Upper lobe of right lung (tissue), 1 donor: ENCODE measurements around the gene ANKRD17. TPM values are rescaled to one million over a fixed set of nuclear protein-coding genes. Genes with fewer than 3 reads are reported as not detected.

Source experiments
- ATAC-seq: fragments of 200-7000 bp; cut with Tn5 transposase; one replicate; pipeline ENCODE4 v1.9.1; 2020; ENCODE audit warnings: mild to moderate bottlenecking, moderate library complexity
- DNase-seq: peaks from one replicate; pipeline ENCODE4 v3.0.0-alpha.2; 2020
- H3K27ac ChIP-seq: fragments of 200-600 bp; one replicate; pipeline ENCODE4 v1.8.0; 2022
- H3K27me3 ChIP-seq: fragments of 200-600 bp; one replicate; pipeline ENCODE4 v1.8.0; 2022; ENCODE audit warnings: mild to moderate bottlenecking
- H3K36me3 ChIP-seq: fragments of 200-600 bp; one replicate; pipeline ENCODE4 v1.8.0; 2022
- H3K4me1 ChIP-seq: fragments of 200-600 bp; one replicate; pipeline ENCODE4 v1.8.0; 2022
- H3K4me3 ChIP-seq: fragments of 200-600 bp; one replicate; pipeline ENCODE4 v1.8.0; 2022; ENCODE audit warnings: mild to moderate bottlenecking
- H3K9me3 ChIP-seq: fragments of 200-600 bp; one replicate; pipeline ENCODE4 v1.8.0; 2022
- CTCF ChIP-seq: fragments of 200-600 bp; IDR thresholded peaks from one replicate; pipeline ENCODE4 v1.8.0; 2022; ENCODE audit warnings: antibody characterized with exemption
- intact Hi-C: fragments of 100-400 bp; cut with DNase I; formaldehyde crosslinking; loops from one replicate; pipeline ENCODE4 v1.11.0; 2022
- total RNA-seq: library from RNA; stranded (reverse); fragmentation: NEBNext Ultra II Directional; extraction: Animal tissue kit (Norgen Biotek cat#: 25700); gene quantifications from one replicate; pipeline ENCODE4 v1.2.1, GENCODE V29; 2021
- donor health status: DM: no; HTN: yes; CAD: no; lungs with severe emphysema.

ANKRD17 gene
- total RNA-seq, 1 donor from 2014 or later = 61.5 TPM

GRCh38 chr4:73080789-73081188, 177.8 kb downstream of the ANKRD17 start:
- intact Hi-C loops = no loop called here
- Histone ChIP-seq H3K4me3 (no peak overlapping the region), H3K9me3 (no peaks in the 10 kb centered on the region), H3K36me3 (peaks cover 79% of the 10 kb centered on the region), H3K27ac (no peak overlapping the region), H3K27me3 (no peaks in the 10 kb centered on the region), H3K4me1 (no peaks in the 10 kb centered on the region)
- DNase-seq (no peak), ATAC-seq (no peak)
- no peak for TF ChIP-seq CTCF

GRCh38 chr4:73075832-73076231, 182.8 kb downstream of the ANKRD17 start:
- intact Hi-C loops = no loop called here
- peaks cover 67% of the 10 kb centered on the region for H3K36me3 ChIP-seq
- no peak for TF ChIP-seq CTCF

GRCh38 chr4:73070074-73070390, 188.6 kb downstream of the ANKRD17 start:
- Histone ChIP-seq H3K36me3 (peaks cover 18% of the 10 kb centered on the region), H3K9me3 (no peaks in the 10 kb centered on the region), H3K4me1 (peaks cover 12% of the 10 kb centered on the region), H3K27ac (peak overlapping the region; percentile 97), H3K4me3 (peak overlapping the region; percentile 81), H3K27me3 (no peaks in the 10 kb centered on the region)
- DNase-seq (no peak), ATAC-seq (peak; percentile 24)
- intact Hi-C loops = no loop called here
- TF ChIP-seq CTCF = no peak

More at GRCh38 chr4:73075832-73076231, 182.8 kb downstream of the ANKRD17 start:
- Histone ChIP-seq H3K27ac (no peak overlapping the region), H3K4me3 (no peak overlapping the region), H3K9me3 (no peaks in the 10 kb centered on the region), H3K4me1 (no peaks in the 10 kb centered on the region), H3K27me3 (no peaks in the 10 kb centered on the region)
- no peak for ATAC-seq
- no peak for DNase-seq

- peaks cover 12% of the 10 kb centered on the region for H3K36me3 ChIP-seq
- H3K27me3 ChIP-seq = no peaks in the 10 kb centered on the region
- DNase-seq (peak; percentile 99), ATAC-seq (peak; percentile 96)
- intact Hi-C loops = no loop called here
- H3K4me3 ChIP-seq = peak within 1 kb of the TSS; percentile 81
- TF ChIP-seq CTCF = no peak
- peaks cover 12% of the 10 kb centered on the region for H3K4me1 ChIP-seq
- H3K9me3 ChIP-seq = no peaks in the 10 kb centered on the region
- peak within 1 kb of the TSS; percentile 97 for H3K27ac ChIP-seq
Measured at GRCh38 chr4:73069338-73070073, 189.1 kb downstream of the ANKRD17 start, which contains the start of gene COX18. COX18 (minus strand) TSS chr4:73069716; CDS start chr4:73069649, 67 bp downstream.

- intact Hi-C loops = no loop called here
- ATAC-seq (no peak), DNase-seq (no peak)
- Histone ChIP-seq H3K4me3 (peak overlapping the region; percentile 81), H3K27ac (peak overlapping the region; percentile 97), H3K9me3 (no peaks in the 10 kb centered on the region), H3K36me3 (peaks cover 13% of the 10 kb centered on the region), H3K27me3 (no peaks in the 10 kb centered on the region), H3K4me1 (peaks cover 12% of the 10 kb centered on the region)
- TF ChIP-seq CTCF = no peak
Measured at GRCh38 chr4:73068491-73069337, 189.9 kb downstream of the ANKRD17 start.
